HepG2 (cell line): ENCODE measurements around the gene IFNAR2. TPM values are rescaled to one million over a fixed set of nuclear protein-coding genes. Genes with fewer than 3 reads are reported as not detected.

Source experiments
- ATAC-seq: fragments of 200-7000 bp; cut with Tn5 transposase; 3 replicates; pipeline ENCODE4 v1.9.1; 2020; ENCODE audit warnings: mild to moderate bottlenecking, moderate library complexity
- BruUV-seq: library from RNA; stranded (reverse); fragments of 400-500 nt; replicated peaks from 2 replicates; lab custom pipeline; 2021; lab: Mats Ljungman, UMichigan
- CTCF ChIA-PET: fragments of 300-600 bp; formaldehyde crosslinking; extraction: SDS; loops from one replicate; lab custom pipeline; 2021; ENCODE audit warnings: low total read pairs, inconsistent platforms, low intra/inter-chr PET ratio; lab: Yijun Ruan, JAX
- POLR2A ChIA-PET: fragments of 350-600 bp; sonication (Branson Sonifier 250); formaldehyde crosslinking; loops from one replicate; lab custom pipeline; 2020; ENCODE audit warnings: antibody characterized with exemption, inconsistent platforms; lab: Yijun Ruan, JAX
- DNase-seq: peaks from one replicate; pipeline ENCODE4 v3.0.0-alpha.2; 2015; ENCODE audit warnings: low spot score
- FAIRE-seq: peaks from 3 replicates; lab custom pipeline; 2011; peaks lifted over from hg19 to GRCh38; lab: Jason Lieb, UNC
- H2AFZ ChIP-seq: one replicate; pipeline ENCODE4 v1.6.1; 2011; ENCODE audit warnings: low read length, inconsistent platforms
- H3K27ac ChIP-seq: fragments of 300-600 bp; 3 replicates; pipeline ENCODE4 v1.8.0; 2011; ENCODE audit warnings: mixed run types, mild to moderate bottlenecking, mixed read lengths, low read length, inconsistent platforms; ENCODE audit not compliant: insufficient read depth; ENCODE audit errors: extremely low read length
- H3K27me3 ChIP-seq, 2 experiments: fragments of 200-600 bp in 1 of 2; 2 replicates in 1 of 2; 3 replicates in 1 of 2; pipeline versions ENCODE4 v1.6.0 to v1.8.0; 2011; ENCODE audit warnings: low read length in 2 of 2, mild to moderate bottlenecking in 2 of 2, moderate library complexity in 2 of 2, inconsistent platforms in 1 of 2; ENCODE audit not compliant: insufficient read depth in 2 of 2, control insufficient read depth in 1 of 2
- H3K36me3 ChIP-seq, 2 experiments: fragments of 200-600 bp in 1 of 2; replicated peaks in 1 of 2; 2 replicates in 1 of 2; 3 replicates in 1 of 2; pipeline versions ENCODE4 v1.5.1 to v1.8.0; 2011; ENCODE audit warnings: low read length in 2 of 2, inconsistent platforms in 1 of 2; ENCODE audit not compliant: insufficient read depth in 2 of 2, control insufficient read depth in 1 of 2
- H3K4me1 ChIP-seq: 2 replicates; pipeline ENCODE4 v1.5.1; 2012; ENCODE audit warnings: low read length, inconsistent platforms; ENCODE audit not compliant: insufficient read depth
- H3K4me2 ChIP-seq: 2 replicates; pipeline ENCODE4 v1.6.0; 2011; ENCODE audit warnings: low read depth, low read length, inconsistent platforms
- H3K4me3 ChIP-seq, 3 experiments: fragments of 200-600 bp in 1 of 3; sonication (generic), shearing (Covaris generic) in 1 of 3; replicated peaks in 1 of 3; 2 replicates each; pipeline ENCODE4 v1.5.1; 2011 to 2016; ENCODE audit warnings: low read length in 3 of 3, inconsistent platforms in 2 of 3, low read depth in 2 of 3, mild to moderate bottlenecking in 2 of 3, control low read depth in 1 of 3, mixed read lengths in 1 of 3; ENCODE audit not compliant: insufficient read depth in 1 of 3
- H3K79me2 ChIP-seq: one replicate; pipeline ENCODE4 v1.6.1; 2011; ENCODE audit warnings: low read length, inconsistent platforms; ENCODE audit not compliant: insufficient read depth
- H3K9ac ChIP-seq: 2 replicates; pipeline ENCODE4 v1.6.0; 2011; ENCODE audit warnings: mild to moderate bottlenecking, low read depth, low read length, inconsistent platforms; ENCODE audit not compliant: insufficient read depth
- H3K9me3 ChIP-seq: 2 replicates; pipeline ENCODE4 v1.5.1; 2012; ENCODE audit warnings: mild to moderate bottlenecking, low read length
- H4K20me1 ChIP-seq: 2 replicates; pipeline ENCODE4 v1.6.0; 2011; ENCODE audit warnings: inconsistent platforms, mild to moderate bottlenecking, low read length, moderate library complexity; ENCODE audit not compliant: insufficient read depth
- ISL2 ChIP-seq: sonication (generic); formaldehyde crosslinking; IDR thresholded peaks from 2 replicates; pipeline ENCODE4 v1.5.0; 2020; ENCODE audit warnings: missing genetic modification reagents
- SP4 ChIP-seq: sonication (generic); formaldehyde crosslinking; IDR thresholded peaks from 2 replicates; pipeline ENCODE4 v1.8.1; 2023; ENCODE audit warnings: mild to moderate bottlenecking, missing genetic modification reagents
- U2AF2 ChIP-seq: fragments of 200-400 bp; formaldehyde crosslinking; IDR thresholded peaks from 2 replicates; pipeline ENCODE4 v1.6.1; 2017; ENCODE audit warnings: low read depth, mild to moderate bottlenecking, low read length
- ZBTB3 ChIP-seq: sonication (generic); formaldehyde crosslinking; IDR thresholded peaks from 2 replicates; pipeline ENCODE4 v1.4.0; 2020; ENCODE audit warnings: low read depth, mild to moderate bottlenecking, moderate library complexity, missing genetic modification reagents, borderline replicate concordance
- ZNF30 ChIP-seq: sonication (generic); formaldehyde crosslinking; IDR thresholded peaks from 2 replicates; pipeline ENCODE4 v1.5.0; 2020; ENCODE audit warnings: mild to moderate bottlenecking, missing genetic modification reagents
- WGBS: methylation state at CpG from one replicate; pipeline ENCODE4 v1.1.6; 2017; ENCODE audit warnings: low lambda C conversion rate; 5-methylcytosine and 5-hydroxymethylcytosine counted together
- in situ Hi-C: cut with HindIII; loops from 2 replicates; pipeline ENCODE4 v1.10.0; 2017; ENCODE audit warnings: low pct_unique_long_range_greater_than_20kb; ENCODE audit not compliant: extremely low pct_ligation_motif_present
- intact Hi-C: fragments of 100-400 bp; cut with micrococcal nuclease; formaldehyde crosslinking; loops from one replicate; pipeline ENCODE4 v1.10.0; 2022; ENCODE audit not compliant: unreplicated experiment
- polyA plus RNA-seq, 8 experiments: library from polyadenylated mRNA; depleted of rRNA in 3 of 8; stranded (reverse) in 7 of 8; unstranded in 1 of 8; fragments of >200 nt; fragmentation: Illumina TruSeq in 4 of 8; extraction: Trizol in 4 of 8; gene quantifications; 2 replicates each; pipeline versions ENCODE4 v1.2.1 to v1.2.3, GENCODE V29; 2011 to 2016; ENCODE audit warnings: low read depth in 4 of 8, missing spikeins in 1 of 8, mixed read lengths in 1 of 8; ENCODE audit not compliant: insufficient read depth in 1 of 8
- total RNA-seq, 5 experiments: library from RNA; depleted of rRNA; stranded (reverse); fragments of >200 nt; fragmentation: Illumina TruSeq; extraction: Trizol; gene quantifications; 2 replicates each; pipeline ENCODE4 v1.2.3, GENCODE V29; 2016; ENCODE audit warnings: low read depth in 1 of 5

IFNAR2 gene
- total and polyA plus RNA-seq, 2 of the 13 experiments (the other 11 are each of a cell fraction or from before 2014, with no cell fraction given) = 5.1 to 24.1 TPM

DNA sequence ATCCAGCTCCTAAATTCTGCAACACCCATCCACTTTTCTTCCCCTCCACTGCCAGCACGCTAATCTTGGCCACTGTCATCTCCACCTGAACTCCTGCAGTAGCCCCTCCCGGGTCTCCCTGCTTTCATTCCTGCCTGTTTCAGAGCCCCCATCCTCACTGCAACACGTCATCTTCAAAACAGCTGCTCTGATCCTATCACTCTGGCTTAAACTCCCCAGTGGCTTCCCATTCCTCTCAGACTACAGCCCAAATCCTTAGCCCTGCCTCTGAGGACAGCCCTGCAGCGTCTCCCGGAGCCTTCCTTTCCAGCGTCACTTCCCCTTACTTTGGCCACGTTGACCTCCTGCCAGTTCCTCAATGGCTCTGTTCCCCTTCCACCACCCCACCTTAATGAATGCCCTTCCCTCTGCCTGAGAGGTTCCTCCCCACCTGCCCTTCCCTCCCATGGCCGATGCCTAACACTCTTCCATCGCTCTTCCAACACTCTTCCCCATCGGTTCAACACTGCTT is 22.9 kb upstream of the IFNAR2 start:
- no peak overlapping the region for H3K9ac ChIP-seq
- no peaks in the 10 kb centered on the region for H3K79me2 ChIP-seq
- H3K27ac ChIP-seq = no peak overlapping the region
- no peaks in the 10 kb centered on the region for H3K36me3 ChIP-seq
- intact Hi-C loops = no loop called here
- H3K27me3 ChIP-seq = no peaks in the 10 kb centered on the region
- FAIRE-seq (no peak), DNase-seq (no peak), ATAC-seq (no peak)
- in situ Hi-C loops = no loop called here
- H3K9me3 ChIP-seq = peaks cover 8% of the 10 kb centered on the region; the same call in 1 of the 2 replicates
- ChIA-PET POLR2A (no interaction called here), CTCF (no interaction called here)
- 89% methylated on average over 10 of the region's 10 CpGs for WGBS
- H3K4me1 ChIP-seq = peaks cover 56% of the 10 kb centered on the region
- H4K20me1 ChIP-seq = no peaks in the 10 kb centered on the region
- no peak overlapping the region for H3K4me2 ChIP-seq
- BruUV-seq = no TSS peak
- TF ChIP-seq SP4 (no peak), U2AF2 (no peak), ISL2 (CRISPR knock-in tag) (no peak), ZNF30 (CRISPR knock-in tag) (no peak)
- no peak overlapping the region for H3K4me3 ChIP-seq
- H2AFZ ChIP-seq = no peak overlapping the region

DNA sequence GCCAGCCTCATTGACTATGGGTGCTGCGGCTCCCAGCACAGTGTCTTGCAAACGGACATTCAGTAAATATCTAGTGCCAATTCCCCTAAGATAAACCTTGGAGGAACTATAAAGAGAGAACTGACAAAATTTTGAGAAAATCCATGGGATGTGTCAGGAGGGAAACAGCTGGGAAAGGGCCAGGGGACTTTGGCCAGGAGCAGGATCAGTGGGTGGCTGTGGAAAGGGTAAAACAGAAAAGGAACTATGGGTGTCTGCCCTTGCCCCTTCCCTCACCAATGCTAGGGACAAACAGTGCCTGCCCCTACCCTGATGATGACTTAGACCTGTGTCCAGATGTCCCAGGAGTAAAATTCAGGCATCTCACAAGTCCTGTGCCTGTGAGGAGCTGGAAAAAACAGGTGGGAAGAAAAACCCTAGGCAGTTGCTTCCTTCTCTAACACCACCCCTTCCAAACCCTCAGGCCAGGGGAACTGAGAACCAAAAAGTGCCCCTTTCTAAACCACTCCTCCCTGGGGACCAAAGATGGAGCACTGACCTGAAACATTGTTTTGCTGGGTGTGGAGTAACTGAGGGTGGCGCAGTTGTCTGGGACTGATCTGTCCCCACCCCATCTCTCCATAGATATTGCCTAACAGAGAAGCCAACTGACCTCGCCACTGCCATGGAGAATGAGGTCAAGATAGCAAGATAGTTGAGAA is 22.1 kb upstream of the IFNAR2 start:
- POLR2A ChIA-PET = no interaction called here
- H4K20me1 ChIP-seq = no peaks in the 10 kb centered on the region
- peaks cover 63% of the 10 kb centered on the region for H3K4me1 ChIP-seq
- no peaks in the 10 kb centered on the region for H3K36me3 ChIP-seq
- no peak for TF ChIP-seq ZBTB3
- H3K4me3 ChIP-seq = no peak overlapping the region
- no peak overlapping the region for H3K27ac ChIP-seq
- ATAC-seq (no peak), DNase-seq (no peak), FAIRE-seq (no peak)
- in situ Hi-C loops = no loop called here
- peaks cover 8% of the 10 kb centered on the region; the same call in 1 of the 2 replicates for H3K9me3 ChIP-seq
- BruUV-seq = no TSS peak
- CTCF ChIA-PET = no interaction called here
- WGBS = 47% methylated on average over 4 of the region's 4 CpGs
- H3K79me2 ChIP-seq = no peaks in the 10 kb centered on the region
- peak overlapping the region; percentile 37; the same call in 1 of the 2 replicates for H3K4me2 ChIP-seq
- H3K9ac ChIP-seq = no peak overlapping the region
- intact Hi-C loops = no loop called here
- H3K27me3 ChIP-seq = no peaks in the 10 kb centered on the region
- H2AFZ ChIP-seq = no peak overlapping the region
